Adrenal gland (tissue), 5 donors: ENCODE measurements around the gene OR51B5.

ENCODE experiments used
- CTCF ChIP-seq, 6 experiments: fragments of 450-650 bp in 4 of 6; fragments of 200-600 bp in 2 of 6; sonication (generic) in 1 of 6; IDR thresholded peaks; 1 replicate in 5 of 6; 2 replicates in 1 of 6; pipeline versions ENCODE4 v1.5.1 to v1.8.0; 2016 to 2021; ENCODE audit warnings: antibody characterized with exemption in 6 of 6, mild to moderate bottlenecking in 2 of 6, moderate library complexity in 1 of 6
- POLR2A ChIP-seq, 2 donors: fragments of 450-650 bp; IDR thresholded peaks; one replicate each; pipeline ENCODE4 v1.6.1; 2017; ENCODE audit warnings: antibody characterized with exemption in 2 of 2, mild to moderate bottlenecking in 2 of 2, moderate library complexity in 1 of 2
- donor health status: DM: no; HTN: no; CAD: no.

GRCh38 chr11:5303626-5304025 is 39.7 kb downstream of the OR51B5 start:
- TF ChIP-seq CTCF (IDR thresholded peaks at IDR 0.05) = no peak
- no peak for TF ChIP-seq POLR2A (IDR thresholded peaks at IDR 0.05)
